HG03139 (cell line): ENCODE data around the gene LMNTD2.

Experiments
- ATAC-seq: cut with Tn5 transposase; IDR thresholded peaks from one replicate; pipeline ENCODE4 v1.9.1; 2021; ENCODE audit not compliant: unreplicated experiment

LMNTD2 gene

GRCh38 chr11:568306-569157 lies 8.0 kb upstream of the LMNTD2 start:
- peak; percentile 88 for ATAC-seq

- ATAC-seq = no peak
These were observed 7.2 kb upstream of the LMNTD2 start for GRCh38 chr11:567629-568292.

DNA sequence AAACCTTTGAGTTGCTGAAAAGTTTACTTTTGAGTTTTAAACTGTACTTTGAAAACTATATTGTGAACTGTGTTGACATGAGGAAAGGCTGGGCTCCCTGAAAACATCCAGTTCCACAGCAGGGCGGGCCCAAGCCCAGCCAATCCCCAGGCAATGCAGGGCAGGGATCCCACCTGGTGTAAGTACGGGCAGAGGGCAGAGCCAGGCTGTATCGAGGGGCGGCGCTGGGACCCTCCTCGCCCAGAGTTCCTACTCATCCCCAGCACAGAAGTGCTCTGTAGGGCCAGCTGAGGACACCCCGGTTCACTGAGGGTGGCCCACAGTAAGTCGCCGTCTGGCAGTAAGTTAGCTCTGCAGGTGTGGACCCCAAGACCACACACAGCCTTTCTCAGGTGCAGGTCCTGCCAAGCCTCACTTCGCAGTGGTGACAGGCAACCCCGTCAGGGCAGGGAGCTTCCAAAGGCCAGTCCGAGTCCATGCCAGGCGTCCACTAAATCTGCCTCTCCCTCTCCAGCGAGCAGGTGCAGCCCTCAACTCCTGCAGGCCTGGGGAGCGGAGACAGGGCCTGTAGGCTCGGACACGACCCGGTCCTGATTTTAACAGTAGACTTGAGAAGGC lies 6.6 kb upstream of the LMNTD2 start:
- ATAC-seq = no peak

GRCh38 chr11:565921-566509 lies 5.5 kb upstream of the LMNTD2 start:
- no peak for ATAC-seq

- no peak for ATAC-seq
These were observed 3.5 kb upstream of the LMNTD2 start for GRCh38 chr11:563812-564578.

- no peak for ATAC-seq
These were observed 2.7 kb upstream of the LMNTD2 start for GRCh38 chr11:563066-563811.

- ATAC-seq = no peak
These were observed 1.6 kb upstream of the LMNTD2 start for GRCh38 chr11:562046-562645.

GRCh38 chr11:561148-562003 lies 838 bp upstream of the LMNTD2 start:
- peak; percentile 13 for ATAC-seq

GRCh38 chr11:559712-560304 lies 730 bp downstream of the LMNTD2 start:
- ATAC-seq = no peak

- no peak for ATAC-seq
These were observed 1.4 kb downstream of the LMNTD2 start for GRCh38 chr11:559020-559620.

GRCh38 chr11:558503-558902 lies 2.0 kb downstream of the LMNTD2 start:
- ATAC-seq = no peak

DNA sequence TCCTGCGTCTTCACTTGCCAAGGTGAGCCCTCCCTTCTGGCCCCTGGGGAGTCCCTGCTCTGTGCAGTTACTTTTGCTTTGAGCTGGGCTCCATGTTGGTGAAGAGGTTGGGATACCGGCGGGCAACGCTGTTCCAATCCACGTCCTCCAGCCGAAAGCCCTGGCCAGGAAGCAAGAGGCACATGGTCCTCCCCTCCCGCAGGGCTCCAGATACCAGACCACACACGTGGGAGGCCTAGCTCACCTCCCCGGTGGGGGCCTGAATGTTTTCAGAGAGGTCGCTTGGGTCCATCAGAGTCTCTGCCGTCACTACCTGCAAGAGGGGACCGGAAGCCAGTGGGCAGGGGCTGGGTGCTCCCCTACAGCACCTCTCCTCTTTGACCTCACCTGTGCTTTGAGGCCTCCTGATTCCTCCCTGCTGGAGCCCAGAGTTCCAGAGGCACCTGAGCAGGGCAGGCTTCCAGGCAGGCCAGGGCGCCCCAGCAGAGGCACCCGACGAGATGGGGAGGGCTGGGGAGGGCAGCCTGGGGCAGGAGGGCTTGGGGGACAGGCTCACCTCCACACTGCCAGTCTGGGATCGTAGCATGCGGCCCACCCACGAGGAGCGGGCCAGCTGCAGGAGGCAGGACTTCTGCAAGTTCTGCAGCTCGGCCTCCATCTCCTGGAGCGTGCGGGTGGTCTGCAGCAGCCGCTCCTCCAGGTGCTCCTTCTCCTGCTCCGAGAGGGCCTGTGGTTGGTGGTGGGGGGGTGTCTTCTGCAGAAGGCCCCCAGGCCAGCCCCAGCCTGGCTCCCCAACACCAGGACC lies 3.0 kb downstream of the LMNTD2 start:
- ATAC-seq = no peak

DNA sequence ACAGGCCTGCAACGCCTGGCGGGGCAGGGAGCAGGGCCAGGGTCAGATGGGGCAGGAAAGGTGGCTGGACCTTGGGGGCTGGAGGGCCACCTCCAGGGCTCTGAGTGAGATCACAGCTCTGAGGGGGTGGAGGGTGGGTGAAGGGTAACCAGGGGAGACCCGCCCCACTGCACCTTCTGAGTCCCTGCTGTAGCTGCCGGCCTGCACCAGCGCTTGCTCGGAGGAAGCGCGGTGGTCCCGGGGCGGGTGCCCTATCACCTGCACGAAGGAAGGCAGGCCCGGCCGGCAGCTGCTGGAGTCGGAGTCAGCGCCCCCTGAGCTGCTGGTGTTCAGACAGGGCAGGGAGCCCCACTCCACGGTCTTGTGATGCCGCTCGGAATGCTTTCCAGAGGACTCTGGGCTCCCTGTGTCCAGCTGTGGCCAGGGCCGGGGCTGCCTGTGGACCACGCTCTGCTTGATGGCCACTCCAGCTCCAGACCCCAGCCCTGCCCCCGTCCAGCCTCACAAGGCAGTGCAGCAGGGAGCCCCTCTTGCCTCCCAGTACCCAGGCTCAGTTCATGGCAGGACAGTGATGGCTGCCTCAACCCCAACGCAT lies 3.8 kb downstream of the LMNTD2 start:
- no peak for ATAC-seq

DNA sequence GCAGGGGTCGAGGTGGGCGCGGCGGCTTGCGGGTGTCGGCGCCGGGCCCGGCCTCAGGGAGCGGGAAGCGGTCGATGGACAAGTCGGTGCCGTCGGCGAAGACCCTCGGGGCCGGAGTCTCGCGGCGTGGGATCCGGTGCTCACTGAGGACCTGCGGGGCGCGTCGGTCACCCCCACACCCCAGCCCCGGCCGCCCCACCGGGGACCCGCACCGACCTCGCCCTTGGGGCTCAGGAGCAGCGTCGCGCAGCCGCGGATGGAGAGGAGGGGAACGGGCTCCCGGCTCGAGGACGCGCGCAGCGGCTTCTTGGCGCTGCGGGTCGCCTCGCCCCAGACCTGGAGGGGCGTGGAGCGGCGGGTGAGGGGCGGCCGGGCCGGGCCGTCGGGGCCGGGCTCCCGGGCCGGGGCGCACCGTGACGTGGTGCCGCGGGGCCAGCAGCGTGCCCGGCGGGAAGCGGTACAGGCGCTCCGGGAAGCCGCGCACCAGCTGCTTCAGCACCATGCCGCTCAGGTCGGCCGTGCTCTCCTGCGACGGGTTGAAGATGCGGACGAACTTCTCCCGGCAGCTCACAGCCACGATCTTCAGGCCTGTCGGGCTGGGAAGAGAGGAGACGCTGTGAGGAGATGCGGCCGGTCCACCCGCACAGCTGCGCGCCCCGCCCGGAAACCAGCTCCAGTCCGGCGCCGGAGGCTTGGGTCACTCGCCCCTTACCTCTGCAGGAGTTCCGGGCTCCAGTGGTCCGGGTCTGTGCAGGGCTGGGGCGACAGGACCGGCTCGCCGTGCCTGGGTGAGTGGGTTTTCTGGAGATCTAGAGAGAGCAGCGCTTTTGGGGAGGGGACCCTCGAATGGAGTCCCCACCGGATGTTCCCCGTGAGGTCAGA lies 4.5 kb downstream of the LMNTD2 start:
- no peak for ATAC-seq

DNA sequence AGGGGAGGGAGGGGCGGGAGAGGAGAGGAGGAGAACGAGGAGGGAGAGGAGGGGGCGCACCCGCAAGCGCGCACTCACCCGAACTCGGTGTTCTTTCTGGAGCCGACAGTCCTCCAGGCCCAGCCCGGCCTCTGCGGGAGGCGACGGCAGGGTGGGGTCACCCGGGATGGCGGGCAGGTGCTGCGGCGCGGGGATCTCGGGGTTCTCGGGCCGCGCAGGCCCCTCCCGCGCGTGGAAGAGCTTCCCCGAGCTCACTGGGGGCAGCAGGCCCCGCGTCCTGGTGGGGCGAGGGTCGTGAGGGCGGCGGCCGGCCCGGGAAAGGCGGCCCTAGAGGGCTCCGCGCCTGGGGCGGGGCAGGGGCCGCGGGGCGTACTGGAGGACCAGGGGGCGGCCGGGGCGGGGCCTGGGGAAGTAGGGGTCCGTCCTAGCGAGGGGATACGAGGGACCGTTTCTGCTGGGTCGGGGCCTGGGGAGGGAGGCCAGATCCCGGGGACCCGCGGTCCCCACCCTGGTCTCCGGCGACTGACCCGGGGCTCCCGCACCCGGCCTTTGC lies 5.2 kb downstream of the LMNTD2 start:
- ATAC-seq = no peak
